ENCODE data around the gene COPS7A. TPM values are rescaled to one million over a fixed set of nuclear protein-coding genes. Genes with fewer than 3 reads are reported as not detected.
"Not testable (repeated sequence)": the region's sequence is repeated elsewhere in the genome, so short reads cannot be mapped to it uniquely, and the experiment has no call there.

The COPS7A gene
- total RNA-seq, 1 experiment from 2014 or later: 88.7 TPM

GRCh38 chr12:6742834-6743233 lies 19.0 kb downstream of the COPS7A start:
- intact Hi-C loops (cut with micrococcal nuclease; ENCODE audit: unreplicated experiment): no loop called here
- BruUV-seq (replicated peaks): no TSS peak
- Histone ChIP-seq H3K36me3 (ENCODE audit: low read depth) (no peaks in the 10 kb centered on the region), H2AFZ (no peak overlapping the region), H3K4me2 (no peak overlapping the region), H3K27ac (no peak overlapping the region), H3F3A (ENCODE audit: insufficient read depth, low read depth) (peaks cover 31% of the 10 kb centered on the region; the same call in 1 of the 2 replicates), H3K9me2 (ENCODE audit: insufficient read depth) (no peaks in the 10 kb centered on the region), H3K79me2 (ENCODE audit: low read depth) (no peaks in the 10 kb centered on the region), H3K4me1 (replicated peaks; ENCODE audit: insufficient read depth) (0 out of 2 replicates have a peak, but pooled peaks cover 9% of the 10 kb centered on the region), H3K27me3 (ENCODE audit: insufficient read depth, low read depth) (no peaks in the 10 kb centered on the region), H3K4me3 (no peak overlapping the region), H4K20me1 (ENCODE audit: insufficient read depth) (no peaks in the 10 kb centered on the region), H3K9me3 (ENCODE audit: insufficient read depth, low read depth) (no peaks in the 10 kb centered on the region)
- ChIA-PET CTCF (interaction anchor here (0.7 to 0.9 kb wide), 2 partner anchors 205 to 277 kb away, joined by 3 read pairs; no protein-coding TSS in a partner anchor), POLR2A (ENCODE audit: unreplicated experiment) (interaction anchor here (0.6 kb wide), 3 partner anchors 22 to 91 kb away, joined by 5 to 6 read pairs (median 6); partner anchors contain the start of gene PTMS)
- DNase-seq: no peak
- TF ChIP-seq EZH2 (IDR thresholded peaks at IDR 0.05; ENCODE audit: low read depth) (no peak), CTCF (conservative IDR thresholded peaks at IDR 0.05) (no peak)

GRCh38 chr12:6743300-6743699 lies 19.5 kb downstream of the COPS7A start:
- DNase-seq; H4K20me1 ChIP-seq (ENCODE audit: insufficient read depth); intact Hi-C loops (cut with micrococcal nuclease; ENCODE audit: unreplicated experiment); H3K4me3 ChIP-seq; H3K27ac ChIP-seq; H2AFZ ChIP-seq; H3K9me2 ChIP-seq (ENCODE audit: insufficient read depth); H3K4me2 ChIP-seq; H3K79me2 ChIP-seq (ENCODE audit: low read depth); H3K9me3 ChIP-seq (ENCODE audit: insufficient read depth, low read depth); H3K36me3 ChIP-seq (ENCODE audit: low read depth); H3K4me1 ChIP-seq (replicated peaks; ENCODE audit: insufficient read depth); H3K27me3 ChIP-seq (ENCODE audit: insufficient read depth, low read depth); BruUV-seq (replicated peaks): not testable (repeated sequence)
- peaks cover 31% of the 10 kb centered on the region; the same call in 1 of the 2 replicates for H3F3A ChIP-seq (ENCODE audit: insufficient read depth, low read depth)
- ChIA-PET CTCF (interaction anchor here (0.5 to 0.9 kb wide), 3 partner anchors 94 to 278 kb away, joined by 3 read pairs; no protein-coding TSS in a partner anchor), POLR2A (ENCODE audit: unreplicated experiment) (interaction anchor here (0.6 kb wide), 2 partner anchors 23 to 90 kb away, joined by 5 to 6 read pairs; partner anchors contain the start of gene PTMS)

- Histone ChIP-seq H3K27ac (peak overlapping the region; percentile 10; the same call in 1 of the 2 replicates), H3K4me3 (no peak overlapping the region), H3F3A (ENCODE audit: insufficient read depth, low read depth) (peaks cover 31% of the 10 kb centered on the region; the same call in 1 of the 2 replicates), H3K79me2 (ENCODE audit: low read depth) (peaks cover 6% of the 10 kb centered on the region), H3K9me2 (ENCODE audit: insufficient read depth) (no peaks in the 10 kb centered on the region), H3K4me1 (replicated peaks; ENCODE audit: insufficient read depth) (0 out of 2 replicates have a peak, but pooled peaks cover 9% of the 10 kb centered on the region), H2AFZ (no peak overlapping the region), H3K36me3 (ENCODE audit: low read depth) (peaks cover 8% of the 10 kb centered on the region), H3K4me2 (no peak overlapping the region), H3K9me3 (ENCODE audit: insufficient read depth, low read depth) (no peaks in the 10 kb centered on the region), H3K27me3 (ENCODE audit: insufficient read depth, low read depth) (no peaks in the 10 kb centered on the region), H4K20me1 (ENCODE audit: insufficient read depth) (no peaks in the 10 kb centered on the region)
- intact Hi-C loops (cut with micrococcal nuclease; ENCODE audit: unreplicated experiment): no loop called here
- CTCF ChIA-PET: interaction anchor here (0.5 to 0.7 kb wide), 3 partner anchors 22 to 121 kb away, joined by 3 to 5 read pairs (median 4); partner anchors contain the start of gene TPI1
- TF ChIP-seq EZH2 (IDR thresholded peaks at IDR 0.05; ENCODE audit: low read depth): no peak
- TF ChIP-seq CTCF (conservative IDR thresholded peaks at IDR 0.05): no peak
- DNase-seq: peak; percentile 31 to 63
- POLR2A ChIA-PET (ENCODE audit: unreplicated experiment): interaction anchor here (0.5 to 0.6 kb wide), 4 partner anchors 20 to 217 kb away, joined by 3 to 19 read pairs (median 6); partner anchors contain the start of gene SPSB2
- TSS peak; percentile 15 for BruUV-seq (replicated peaks)
Observed at GRCh38 chr12:6745741-6746525, 22.1 kb downstream of the COPS7A start.
